GM10248 (cell line): ENCODE data around the gene ERP44.
"Not testable (repeated sequence)": the region's sequence is repeated elsewhere in the genome, so short reads cannot be mapped to it uniquely, and the experiment has no call there.

Experiments used
- CTCF ChIA-PET: fragments of 300-600 bp; sonication (Branson Sonifier 250); formaldehyde crosslinking; extraction: SDS; loops from one replicate; lab custom pipeline; 2021; ENCODE audit warnings: antibody characterized with exemption; lab: Yijun Ruan, JAX
- POLR2A ChIA-PET: fragments of 350-650 bp; sonication (Branson Sonifier 250); formaldehyde crosslinking; extraction: SDS; loops from one replicate; lab custom pipeline; 2020; ENCODE audit warnings: antibody characterized with exemption; lab: Yijun Ruan, JAX
- DNase-seq: peaks from one replicate; pipeline ENCODE4 v3.0.0; 2012; ENCODE audit errors: extremely low spot score
- TF ChIP-seq, protein P1 (sequence below): IDR thresholded peaks from 2 replicates; pipeline ENCODE4 v1.5.1; 2012; ENCODE audit warnings: mild to moderate bottlenecking, low read depth; ENCODE audit errors: extremely low read depth, missing control alignments, control extremely low read depth

Gene ERP44

DNA sequence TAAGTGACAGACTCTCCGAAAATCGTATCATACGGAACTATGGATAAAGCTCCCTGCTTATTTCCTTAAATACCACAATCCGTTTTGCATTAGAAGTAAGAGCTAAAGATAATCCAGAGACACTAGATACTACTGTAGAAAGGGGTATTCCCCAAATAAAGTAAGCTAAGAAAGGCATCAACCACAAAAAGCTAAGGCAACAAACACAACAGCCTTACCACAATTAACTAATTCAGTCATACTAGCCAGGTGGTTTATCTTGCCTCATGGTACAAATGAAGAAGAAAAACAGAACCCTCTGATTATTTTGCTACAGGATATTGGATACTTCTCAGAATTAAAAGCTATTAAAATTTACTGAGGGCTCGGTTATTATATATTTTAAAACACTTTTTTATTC, 14.1 kb downstream of the ERP44 start:
- ChIA-PET POLR2A (interaction anchor here (0.6 to 1.4 kb wide), 3 partner anchors 14 to 28 kb away, joined by 4 read pairs; partner anchors contain the start of genes ERP44 and INVS), CTCF (interaction anchor here (1.0 to 2.2 kb wide), 4 partner anchors 9 to 57 kb away, joined by 3 to 7 read pairs (median 4); no protein-coding TSS in a partner anchor)
- TF ChIP-seq, protein P1, sequence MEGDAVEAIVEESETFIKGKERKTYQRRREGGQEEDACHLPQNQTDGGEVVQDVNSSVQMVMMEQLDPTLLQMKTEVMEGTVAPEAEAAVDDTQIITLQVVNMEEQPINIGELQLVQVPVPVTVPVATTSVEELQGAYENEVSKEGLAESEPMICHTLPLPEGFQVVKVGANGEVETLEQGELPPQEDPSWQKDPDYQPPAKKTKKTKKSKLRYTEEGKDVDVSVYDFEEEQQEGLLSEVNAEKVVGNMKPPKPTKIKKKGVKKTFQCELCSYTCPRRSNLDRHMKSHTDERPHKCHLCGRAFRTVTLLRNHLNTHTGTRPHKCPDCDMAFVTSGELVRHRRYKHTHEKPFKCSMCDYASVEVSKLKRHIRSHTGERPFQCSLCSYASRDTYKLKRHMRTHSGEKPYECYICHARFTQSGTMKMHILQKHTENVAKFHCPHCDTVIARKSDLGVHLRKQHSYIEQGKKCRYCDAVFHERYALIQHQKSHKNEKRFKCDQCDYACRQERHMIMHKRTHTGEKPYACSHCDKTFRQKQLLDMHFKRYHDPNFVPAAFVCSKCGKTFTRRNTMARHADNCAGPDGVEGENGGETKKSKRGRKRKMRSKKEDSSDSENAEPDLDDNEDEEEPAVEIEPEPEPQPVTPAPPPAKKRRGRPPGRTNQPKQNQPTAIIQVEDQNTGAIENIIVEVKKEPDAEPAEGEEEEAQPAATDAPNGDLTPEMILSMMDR: no peak
- peak; percentile 52 for DNase-seq

DNA sequence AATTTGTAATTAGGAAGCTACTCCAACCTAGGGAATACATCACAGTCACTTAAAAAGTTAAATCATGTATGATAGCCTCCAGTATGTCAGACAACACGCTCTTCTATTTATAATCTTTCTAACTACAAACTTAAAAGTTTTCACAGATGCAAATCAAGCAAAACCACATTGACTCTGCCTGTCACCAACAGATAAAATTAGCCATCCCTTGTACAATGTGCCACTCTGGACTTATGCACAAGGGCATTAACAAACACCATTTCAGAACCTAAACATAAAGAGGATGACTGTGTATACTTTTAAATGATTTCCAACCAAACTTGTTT, 14.7 kb downstream of the ERP44 start:
- DNase-seq: no peak
- POLR2A ChIA-PET: interaction anchor here (0.9 to 1.4 kb wide), 2 partner anchors 15 to 21 kb away, joined by 4 read pairs; partner anchors contain the start of genes ERP44 and INVS
- CTCF ChIA-PET: interaction anchor here (1.0 to 2.2 kb wide), 6 partner anchors 9 to 259 kb away, joined by 3 to 8 read pairs (median 3); no protein-coding TSS in a partner anchor
- TF ChIP-seq, protein P1: no peak

DNA sequence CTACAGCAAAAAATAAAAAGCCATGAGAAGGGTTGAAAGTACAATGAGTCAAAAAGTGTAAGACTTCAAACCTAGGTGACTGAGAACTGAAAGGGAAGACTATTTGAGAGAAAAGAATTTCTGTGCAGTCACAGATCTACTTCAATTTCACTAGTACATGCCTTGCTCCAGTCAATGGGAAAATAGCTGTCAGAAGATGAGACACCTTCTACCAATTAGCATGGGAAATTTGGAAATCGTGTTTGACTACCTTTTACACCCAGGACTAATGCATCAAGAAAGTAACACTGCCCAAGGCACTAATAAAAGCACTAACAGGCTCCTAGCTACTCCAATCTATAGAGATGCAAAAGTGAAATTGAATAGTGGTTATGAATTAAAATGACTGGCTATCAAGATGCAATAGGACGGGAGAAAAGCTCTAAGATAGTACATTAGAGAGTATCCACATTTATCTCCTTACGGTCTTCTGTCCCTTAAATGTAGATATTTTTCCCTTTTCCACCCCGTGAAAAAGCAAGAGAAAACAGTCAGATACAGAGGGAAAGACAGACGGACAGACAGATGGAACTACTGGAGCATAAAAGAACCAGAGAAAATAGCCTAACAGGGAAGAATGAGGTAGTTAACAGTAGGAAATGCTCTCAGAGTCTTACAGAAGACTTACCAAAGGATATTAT, 15.2 kb downstream of the ERP44 start:
- DNase-seq: peak; percentile 29
- TF ChIP-seq, protein P1: no peak
- ChIA-PET CTCF (interaction anchor here (1.0 to 2.2 kb wide), 5 partner anchors 10 to 259 kb away, joined by 3 to 8 read pairs (median 3); no protein-coding TSS in a partner anchor), POLR2A (no interaction called here)

DNA sequence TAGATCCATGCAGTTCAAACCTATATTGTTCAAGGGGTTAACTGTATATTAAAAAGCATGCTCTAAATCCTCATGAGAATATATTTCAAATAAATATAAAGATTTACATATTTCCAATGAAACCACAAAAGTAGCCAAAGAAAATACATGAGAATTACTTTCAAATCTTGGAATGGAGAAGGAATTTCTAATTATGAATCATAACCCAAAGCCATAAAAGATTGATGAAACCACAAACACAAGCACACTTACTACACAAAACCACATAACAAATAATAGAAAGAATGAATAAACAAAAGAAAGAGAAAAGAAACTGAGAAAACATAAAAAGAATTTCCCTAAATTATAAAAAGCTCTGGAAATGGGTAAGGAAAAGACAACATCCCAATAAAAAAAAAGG, 16.0 kb downstream of the ERP44 start:
- POLR2A ChIA-PET: no interaction called here
- DNase-seq: no peak
- TF ChIP-seq, protein P1: no peak
- CTCF ChIA-PET: interaction anchor here (1.2 to 1.7 kb wide), 2 partner anchors 11 to 17 kb away, joined by 3 to 8 read pairs; no protein-coding TSS in a partner anchor

DNA sequence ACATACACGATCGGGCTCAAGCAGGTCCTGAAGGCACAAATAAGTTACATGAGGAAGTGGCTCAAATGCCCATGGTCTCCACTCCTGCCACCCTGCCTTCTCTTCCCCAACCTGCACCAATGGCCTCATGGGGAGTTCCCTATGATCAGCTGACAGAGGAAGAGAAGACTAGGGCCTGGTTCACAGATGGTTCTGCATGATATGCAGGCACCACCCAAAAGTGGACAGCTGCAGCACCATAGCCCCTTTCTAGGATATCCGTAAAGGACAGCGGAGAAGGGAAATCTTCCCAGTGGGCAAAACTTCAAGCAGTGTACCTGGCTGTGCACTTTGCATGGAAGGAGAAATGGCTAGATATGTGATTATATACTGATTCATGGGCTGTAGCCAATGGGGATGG, 22.5 kb downstream of the ERP44 start:
- CTCF ChIA-PET, POLR2A ChIA-PET, DNase-seq: not testable (repeated sequence)

DNA sequence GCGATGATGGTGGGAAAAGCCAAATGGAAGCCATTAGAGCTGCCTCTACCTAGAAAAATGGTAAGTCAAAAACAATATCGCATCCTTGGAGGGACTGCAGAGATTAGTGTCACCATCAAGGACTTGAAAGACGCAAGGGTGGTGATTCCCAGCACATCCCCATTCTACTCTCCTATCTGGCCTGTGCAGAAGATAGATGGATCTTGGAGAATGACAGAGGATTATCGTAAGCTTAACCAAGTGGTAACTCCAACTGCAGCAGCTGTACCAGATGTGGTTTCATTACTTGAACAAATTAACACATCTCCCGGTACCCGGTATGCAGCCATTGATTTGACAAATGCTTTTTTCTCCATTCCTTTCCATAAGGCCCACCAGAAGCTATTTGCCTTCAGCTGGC, 23.8 kb downstream of the ERP44 start:
- no peak for DNase-seq
- POLR2A ChIA-PET: no interaction called here
- CTCF ChIA-PET: interaction anchor here (0.8 to 2.3 kb wide), 5 partner anchors 9 to 843 kb away, joined by 3 to 11 read pairs (median 5); no protein-coding TSS in a partner anchor
- TF ChIP-seq, protein P1: no peak

DNA sequence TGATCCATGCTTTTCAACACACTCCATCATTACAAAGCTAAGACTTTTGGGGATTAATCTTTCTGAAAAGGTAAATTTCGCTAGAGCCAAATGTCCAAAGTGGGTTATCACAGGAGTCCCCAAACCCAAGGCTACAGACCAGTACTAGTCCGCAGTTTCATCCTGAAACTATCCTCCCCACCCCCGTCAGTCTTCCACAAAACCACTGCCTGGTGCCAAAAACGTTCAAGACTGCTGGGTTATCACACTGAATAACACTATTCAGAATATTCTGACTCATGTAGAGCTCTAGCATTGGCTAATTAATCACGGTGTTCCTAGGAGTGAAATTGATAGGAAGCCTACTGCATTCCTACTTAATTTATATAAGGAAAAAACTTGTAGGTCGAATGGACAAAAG, 24.7 kb downstream of the ERP44 start:
- DNase-seq: no peak
- TF ChIP-seq, protein P1: no peak
- POLR2A ChIA-PET: no interaction called here
- CTCF ChIA-PET: interaction anchor here (1.5 to 2.3 kb wide), 4 partner anchors 8 to 14 kb away, joined by 5 to 11 read pairs (median 6); no protein-coding TSS in a partner anchor
